HG03103 (cell line): ENCODE data around the gene BAD.
"Not testable (repeated sequence)": the region's sequence is repeated elsewhere in the genome, so short reads cannot be mapped to it uniquely, and the experiment has no call there.

ENCODE experiments used
- ATAC-seq: cut with Tn5 transposase; IDR thresholded peaks from one replicate; pipeline ENCODE4 v1.9.1; 2021; ENCODE audit warnings: low read depth; ENCODE audit not compliant: unreplicated experiment

The BAD gene

DNA sequence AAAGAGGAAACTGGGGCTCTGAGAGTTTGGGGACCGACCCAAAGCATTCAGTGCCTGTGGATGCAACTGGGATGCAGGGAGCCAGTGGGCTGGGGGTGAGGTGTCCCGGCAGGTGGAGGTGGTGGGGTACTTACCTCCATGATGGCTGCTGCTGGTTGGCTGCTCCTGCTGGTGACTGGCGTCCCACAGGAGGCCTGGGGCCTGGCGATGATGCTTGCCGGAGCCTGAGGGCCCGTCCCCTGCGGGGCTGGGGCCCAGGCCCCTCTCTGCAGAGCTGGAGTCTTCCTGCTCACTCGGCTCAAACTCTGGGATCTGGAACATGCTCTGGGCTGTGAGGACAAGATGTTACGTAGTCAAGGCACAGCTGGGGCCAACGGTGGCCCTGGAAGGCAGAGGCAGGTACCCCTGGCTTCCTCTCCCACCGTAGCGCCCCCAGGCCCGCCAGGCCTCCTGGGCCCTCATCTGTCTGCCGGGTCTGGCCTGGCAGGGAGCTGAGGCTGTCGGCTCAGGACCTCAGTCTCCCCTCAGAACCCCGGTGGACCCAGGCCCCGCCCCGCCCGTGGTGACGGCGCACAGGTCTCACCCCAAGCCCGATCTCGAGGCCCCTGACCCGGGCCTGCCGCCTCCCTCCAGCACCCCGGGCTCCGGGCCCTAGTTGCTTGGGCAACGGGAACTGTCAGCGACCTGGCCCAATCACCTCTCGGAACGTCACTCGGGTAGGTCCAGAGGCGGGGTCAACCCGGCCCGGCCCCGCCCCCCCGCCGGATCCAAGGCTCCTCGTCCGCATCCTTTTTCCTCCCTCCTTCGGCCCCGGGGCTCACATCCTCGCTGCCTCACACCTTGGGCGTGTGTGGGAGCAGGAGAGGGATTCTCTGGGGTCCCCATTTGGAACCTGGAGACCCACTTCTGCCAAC is at the start of gene BAD:
Gene BAD (minus strand): TSS at position 618 of the 914 bp plus-strand sequence. CDS start 297 bp downstream, at position 321.
- peak; percentile 47 for ATAC-seq

DNA sequence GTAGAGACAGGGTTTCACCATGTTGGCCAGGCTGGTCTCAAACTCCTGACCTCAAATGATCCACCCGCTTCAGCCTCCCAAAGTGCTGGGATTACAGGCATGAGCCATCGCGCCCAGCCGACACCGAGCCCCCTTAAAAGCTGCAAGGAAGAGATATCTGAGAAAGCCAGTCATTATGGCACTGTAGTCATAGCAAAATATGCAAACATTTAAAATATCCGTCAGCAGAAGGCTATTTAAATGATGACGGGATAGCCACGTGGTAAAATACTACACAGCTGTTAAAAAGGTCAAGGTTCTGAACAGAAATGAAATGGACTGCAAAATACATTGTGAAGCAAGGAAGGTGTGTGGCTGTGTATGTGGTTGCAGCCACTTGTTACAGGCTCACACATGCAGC is 49.1 kb upstream of the BAD start:
- ATAC-seq = no peak

DNA sequence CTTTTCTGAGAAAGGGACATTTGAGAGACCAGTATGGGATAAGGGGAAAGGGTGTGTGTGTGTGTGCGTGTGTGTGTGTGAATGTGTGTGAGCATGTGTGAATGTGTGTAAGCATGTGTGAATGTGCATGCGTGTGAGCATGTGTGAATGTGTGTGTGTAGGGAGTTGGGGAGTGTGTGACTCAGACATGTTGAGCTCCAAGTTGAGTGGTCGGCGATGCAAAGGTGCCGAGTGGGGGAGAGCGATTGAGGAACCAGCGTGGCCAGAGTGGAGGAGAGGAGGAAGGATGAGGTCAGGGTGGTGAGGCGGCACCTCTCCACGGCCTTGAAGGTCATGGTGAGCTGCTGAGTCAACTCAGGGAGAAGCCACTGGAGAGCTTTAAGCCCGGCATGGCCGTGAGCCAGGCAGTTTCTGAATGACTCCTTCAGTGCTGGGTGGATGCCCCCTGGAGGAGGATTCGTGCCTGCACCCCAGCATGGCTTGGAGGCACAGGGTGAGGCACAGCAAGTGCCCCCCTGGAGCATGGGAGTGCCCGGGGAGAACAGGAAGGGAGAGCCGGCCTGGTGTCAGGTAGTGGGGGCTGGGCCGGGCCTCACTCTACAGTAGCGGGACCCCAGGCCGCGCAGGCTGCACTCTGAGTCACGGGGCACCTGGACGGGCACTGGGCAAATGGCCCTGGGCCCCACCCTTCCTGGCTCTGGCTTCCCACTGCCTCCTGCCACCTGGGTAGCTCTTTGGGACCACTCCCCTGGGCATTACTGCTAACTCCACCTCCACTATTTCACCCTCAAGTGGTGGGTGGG is 47.3 kb upstream of the BAD start:
- ATAC-seq = peak; percentile 37

DNA sequence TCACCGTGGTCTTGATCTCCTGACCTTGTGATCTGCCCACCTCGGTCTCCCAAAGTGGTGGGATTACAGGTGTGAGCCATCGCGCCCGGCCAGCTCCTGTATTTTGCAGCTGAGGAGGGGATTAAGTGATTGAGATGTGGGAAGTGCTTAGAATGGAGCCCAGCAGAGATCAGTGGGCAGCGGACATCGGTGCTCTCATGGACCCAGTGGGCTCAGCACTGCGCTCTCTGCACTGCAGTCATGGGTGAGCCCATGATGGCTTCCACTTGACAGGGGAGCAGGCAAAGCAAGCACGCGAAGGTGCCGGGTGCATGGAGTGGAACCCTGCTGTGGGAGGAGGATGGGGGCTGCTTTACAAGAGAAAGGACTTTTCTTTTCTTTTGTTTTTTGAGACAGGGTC is 46.4 kb upstream of the BAD start:
- ATAC-seq = no peak

DNA sequence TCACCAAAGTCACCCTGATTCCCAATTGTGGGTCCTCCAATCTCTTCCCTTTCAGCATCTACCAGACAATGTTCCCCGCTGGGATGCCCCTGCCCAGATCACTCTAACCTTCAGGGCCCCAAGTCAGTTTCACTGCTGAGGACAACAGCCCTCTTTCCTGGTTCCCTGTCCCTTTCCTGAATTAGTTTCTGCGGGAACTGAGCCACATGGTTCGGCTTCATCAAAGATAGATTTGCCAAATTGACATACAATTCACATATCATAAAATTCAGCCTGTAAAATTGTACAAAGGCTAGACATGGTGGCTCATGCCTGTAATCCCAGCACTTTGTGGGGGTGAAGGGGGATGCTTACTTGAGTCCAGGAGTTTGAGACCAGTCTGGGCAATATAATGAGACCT is 43.5 kb upstream of the BAD start:
- no peak for ATAC-seq

DNA sequence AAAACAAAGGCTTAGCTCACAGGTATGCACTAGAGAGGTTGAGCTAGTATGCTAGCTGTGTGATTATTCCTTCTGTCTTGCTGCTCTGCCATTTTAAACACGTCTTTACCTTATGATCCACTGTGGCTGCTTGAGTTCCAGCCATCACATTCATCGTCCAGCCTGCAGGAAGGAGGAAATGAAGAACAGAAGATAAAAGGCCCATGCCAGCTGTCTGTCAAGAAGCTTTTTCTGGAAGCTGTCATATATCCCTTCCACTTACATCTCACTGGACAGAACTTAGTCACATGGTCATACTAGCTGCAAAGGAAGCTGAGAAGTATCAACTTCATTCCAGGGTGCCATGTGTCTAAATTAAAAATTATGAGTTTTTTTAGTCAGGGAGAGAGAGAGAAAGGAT is 42.9 kb upstream of the BAD start:
- no peak for ATAC-seq

DNA sequence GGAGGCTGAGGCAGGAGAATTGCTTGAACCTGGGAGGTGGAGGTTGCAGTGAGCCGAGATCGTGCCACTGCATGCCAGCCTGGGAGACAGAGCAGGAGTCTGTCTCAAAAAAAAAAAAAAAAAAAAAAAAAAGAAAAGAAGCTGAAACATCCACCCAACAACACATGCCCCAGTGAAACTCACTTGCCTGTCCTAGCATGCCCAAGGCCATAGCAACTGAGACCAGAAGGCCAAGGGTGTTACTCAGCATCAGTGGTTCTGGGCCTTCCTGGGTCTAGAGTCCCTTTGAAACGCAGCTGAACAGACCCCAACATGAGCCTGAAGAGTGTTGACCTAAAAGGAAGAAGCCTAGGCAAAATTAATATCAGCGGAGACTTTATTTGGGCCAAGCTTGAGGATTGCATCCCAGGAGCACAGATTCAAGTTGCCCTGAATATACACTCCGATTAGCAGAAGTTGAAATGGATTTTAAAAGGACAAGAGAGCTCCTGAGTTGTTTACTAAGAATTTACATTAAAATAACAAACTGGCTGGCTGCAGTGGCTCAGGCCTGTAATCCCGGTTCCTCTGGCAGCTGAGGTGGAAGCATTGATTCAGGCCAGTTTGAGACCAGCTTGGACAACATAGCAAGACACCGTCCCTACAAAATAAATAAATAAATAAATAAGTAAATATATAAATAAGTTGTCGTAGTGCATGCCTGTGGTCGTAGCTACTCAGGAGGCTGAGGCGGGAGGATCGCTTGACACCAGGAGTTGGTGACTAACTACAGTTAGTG is 40.4 kb upstream of the BAD start:
- no peak for ATAC-seq

DNA sequence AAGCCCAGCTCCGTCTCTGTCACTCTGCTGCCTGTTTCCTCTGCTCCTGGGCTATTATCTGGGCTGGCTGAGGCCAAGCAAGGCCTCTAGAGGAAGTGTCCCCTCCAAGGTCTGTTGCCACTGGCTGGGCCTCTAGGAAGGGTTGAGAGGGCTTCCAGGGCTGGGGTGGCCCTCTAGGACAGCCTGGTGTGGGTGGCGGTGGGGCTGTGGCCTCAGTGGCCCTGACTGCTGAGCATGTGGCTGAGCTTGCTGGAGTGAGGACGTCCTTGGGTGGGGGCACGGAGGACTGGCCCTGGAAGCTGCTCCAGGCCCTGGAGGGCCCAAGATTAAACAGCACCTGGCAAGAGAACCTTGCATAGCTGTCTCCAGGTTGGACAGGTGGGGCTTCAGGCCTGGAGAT is 39.5 kb upstream of the BAD start:
- not testable (repeated sequence) for ATAC-seq

DNA sequence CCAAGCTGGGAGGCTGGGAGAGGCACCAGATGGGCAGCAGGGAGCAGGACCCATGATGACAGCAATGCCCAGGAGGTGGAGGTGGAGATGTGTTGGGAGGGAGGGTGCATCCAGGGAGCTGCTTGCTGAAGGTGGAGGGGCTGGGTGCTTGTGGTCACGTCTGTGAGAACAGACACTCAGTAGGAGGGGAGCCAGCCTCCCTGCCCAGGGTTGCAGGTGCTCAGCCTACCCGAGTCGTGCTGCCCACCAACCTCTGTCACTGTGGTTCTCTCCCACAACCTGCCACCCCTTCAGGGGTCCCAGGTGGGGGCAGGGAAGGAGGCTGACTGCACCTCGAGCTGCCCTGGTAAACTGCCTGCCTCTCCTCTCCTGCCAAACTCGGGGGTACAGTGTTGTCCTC is 38.9 kb upstream of the BAD start:
- ATAC-seq = no peak

DNA sequence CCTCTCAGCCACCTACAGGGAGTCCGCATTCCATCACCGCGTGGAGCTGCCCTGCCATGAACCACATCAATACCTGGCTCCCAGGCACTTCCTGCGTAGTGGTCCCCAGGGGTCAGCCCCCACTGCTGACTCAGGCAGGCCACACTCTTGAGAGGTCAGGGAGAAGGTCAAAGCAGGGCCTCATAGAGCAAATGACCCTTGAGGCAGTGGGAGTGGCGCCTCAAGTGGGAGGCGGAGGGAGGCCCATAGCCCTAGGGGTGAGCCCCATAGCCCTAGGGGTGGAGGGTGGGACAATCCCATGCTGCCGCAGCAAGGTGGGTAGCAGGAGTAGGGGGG is 38.4 kb upstream of the BAD start:
- ATAC-seq = no peak

DNA sequence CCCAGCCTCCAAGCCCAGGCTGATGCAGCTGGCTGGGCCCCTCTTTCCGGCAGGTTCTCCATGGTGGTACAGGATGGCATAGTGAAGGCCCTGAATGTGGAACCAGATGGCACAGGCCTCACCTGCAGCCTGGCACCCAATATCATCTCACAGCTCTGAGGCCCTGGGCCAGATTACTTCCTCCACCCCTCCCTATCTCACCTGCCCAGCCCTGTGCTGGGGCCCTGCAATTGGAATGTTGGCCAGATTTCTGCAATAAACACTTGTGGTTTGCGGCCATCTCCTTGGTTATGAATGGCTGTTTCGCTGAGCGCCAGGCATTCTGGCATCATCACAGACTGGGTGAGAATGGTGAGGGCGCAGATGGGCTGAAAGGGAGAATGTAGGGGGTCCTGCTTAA is 37.1 kb upstream of the BAD start:
- no peak for ATAC-seq

DNA sequence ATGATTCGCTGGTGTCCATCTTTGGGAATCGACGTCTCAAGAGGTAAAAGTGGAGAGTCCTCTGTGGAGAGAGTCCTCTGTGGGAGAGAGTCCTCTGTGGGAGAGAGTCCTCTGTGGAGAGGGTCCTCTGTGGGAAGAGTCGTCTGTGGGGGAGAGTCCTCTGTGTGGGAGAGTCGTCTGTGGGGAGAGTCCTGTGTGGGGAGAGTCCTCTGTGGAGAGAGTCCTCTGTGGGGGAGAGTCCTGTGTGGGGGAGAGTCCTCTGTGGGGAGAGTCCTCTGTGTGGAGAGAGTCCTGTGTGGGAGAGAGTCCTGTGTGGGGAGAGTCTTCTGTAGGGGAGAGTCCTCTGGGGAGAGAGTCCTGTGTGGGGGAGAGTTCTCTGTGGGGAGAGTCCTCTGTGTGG is 36.6 kb upstream of the BAD start:
- no peak for ATAC-seq

DNA sequence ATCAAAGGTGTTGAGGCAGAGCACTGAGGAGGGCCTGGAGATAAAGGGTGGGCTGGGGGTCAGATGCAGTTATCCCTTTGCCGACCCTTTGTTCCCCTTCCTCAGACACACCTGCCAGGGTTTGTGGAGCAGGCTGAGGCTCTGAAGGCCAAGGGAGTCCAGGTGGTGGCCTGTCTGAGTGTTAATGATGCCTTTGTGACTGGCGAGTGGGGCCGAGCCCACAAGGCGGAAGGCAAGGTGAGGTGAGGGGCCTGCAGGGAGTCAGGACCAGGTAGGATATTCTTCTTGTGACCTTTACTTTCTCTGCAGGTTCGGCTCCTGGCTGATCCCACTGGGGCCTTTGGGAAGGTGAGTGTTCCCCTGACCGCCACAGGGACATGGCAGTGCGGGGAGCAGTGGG is 36.1 kb upstream of the BAD start:
- ATAC-seq = no peak

DNA sequence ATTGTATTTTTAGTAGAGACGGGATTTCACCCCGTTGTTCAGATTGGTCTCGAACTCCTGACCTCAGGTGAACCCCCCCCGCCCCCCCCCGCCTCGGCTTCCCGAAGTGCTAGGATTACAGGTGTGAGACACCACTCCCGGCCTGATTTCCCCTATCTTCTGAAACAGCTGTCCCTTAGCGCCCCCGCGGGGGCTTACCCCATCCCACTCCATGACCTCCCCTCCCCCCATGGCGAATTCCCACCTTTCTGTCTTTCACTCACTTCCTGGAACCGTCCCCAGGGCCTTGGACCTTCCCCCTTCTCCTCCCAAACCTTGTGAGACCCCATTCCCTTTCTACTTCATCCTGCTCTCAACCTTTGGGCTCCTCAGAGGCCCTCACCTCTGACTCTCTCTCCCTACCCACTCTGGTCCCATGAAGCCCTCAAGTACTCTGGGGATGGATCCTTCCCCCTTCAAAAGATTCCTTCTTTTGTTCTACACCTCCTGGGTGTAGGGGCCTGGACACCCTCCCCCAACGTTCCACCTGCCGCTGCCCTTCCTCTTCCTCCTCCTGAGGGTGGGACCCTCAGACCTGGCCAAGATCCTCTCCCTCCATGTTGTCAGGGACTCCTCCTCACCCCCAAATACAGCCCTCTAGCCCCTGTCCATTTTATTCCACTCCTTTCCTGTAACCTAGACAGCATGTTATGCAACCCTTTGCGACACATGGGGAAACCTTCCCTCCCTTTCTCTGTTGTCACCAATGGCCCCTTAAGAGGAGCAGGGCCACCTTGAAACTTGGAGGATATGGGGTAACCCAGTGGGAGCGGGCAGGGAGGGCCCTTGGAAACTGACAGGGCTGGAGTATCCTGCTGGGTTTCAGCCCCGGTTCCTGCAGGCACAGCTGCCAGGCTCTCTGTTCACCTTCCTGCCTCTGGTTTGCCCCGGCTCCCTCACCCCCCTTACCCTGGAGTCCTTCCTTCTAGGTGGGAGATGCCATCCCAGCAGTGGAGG is 34.6 kb upstream of the BAD start:
- ATAC-seq = no peak

DNA sequence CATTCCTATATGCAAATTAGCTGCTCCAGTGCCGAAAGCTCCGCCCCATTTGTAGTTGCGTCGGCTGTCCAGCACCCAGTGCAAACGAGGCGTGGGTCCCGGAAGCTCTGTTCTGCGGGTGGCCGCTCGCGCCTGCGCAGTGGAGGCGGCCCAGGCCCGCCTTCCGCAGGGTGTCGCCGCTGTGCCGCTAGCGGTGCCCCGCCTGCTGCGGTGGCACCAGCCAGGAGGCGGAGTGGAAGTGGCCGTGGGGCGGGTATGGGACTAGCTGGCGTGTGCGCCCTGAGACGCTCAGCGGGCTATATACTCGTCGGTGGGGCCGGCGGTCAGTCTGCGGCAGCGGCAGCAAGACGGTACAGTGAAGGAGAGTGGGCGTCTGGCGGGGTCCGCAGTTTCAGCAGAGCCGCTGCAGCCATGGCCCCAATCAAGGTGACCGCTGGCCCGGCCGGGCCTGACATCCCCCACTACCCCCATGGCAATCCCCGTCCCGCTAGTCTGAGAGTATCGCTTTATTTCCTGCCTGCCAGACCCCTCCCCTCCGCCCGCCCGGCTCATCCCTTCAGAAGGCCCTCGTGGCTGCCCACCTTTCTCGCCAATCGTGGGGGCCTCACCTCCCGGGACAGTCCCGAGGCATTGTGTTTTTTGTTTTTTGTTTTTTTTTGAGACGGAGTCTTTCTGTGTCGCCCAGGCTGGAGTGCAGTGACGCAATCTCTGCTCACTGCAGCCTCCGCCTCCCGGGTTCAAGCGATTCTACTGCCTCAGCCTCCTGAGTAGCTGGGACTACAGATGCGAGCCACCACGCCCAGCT is 33.7 kb upstream of the BAD start, which contains the start of gene PRDX5:
Gene PRDX5 (plus strand): TSS at position 161 of the 805 bp plus-strand sequence. CDS start 95 bp downstream, at position 256.
- ATAC-seq = no peak

DNA sequence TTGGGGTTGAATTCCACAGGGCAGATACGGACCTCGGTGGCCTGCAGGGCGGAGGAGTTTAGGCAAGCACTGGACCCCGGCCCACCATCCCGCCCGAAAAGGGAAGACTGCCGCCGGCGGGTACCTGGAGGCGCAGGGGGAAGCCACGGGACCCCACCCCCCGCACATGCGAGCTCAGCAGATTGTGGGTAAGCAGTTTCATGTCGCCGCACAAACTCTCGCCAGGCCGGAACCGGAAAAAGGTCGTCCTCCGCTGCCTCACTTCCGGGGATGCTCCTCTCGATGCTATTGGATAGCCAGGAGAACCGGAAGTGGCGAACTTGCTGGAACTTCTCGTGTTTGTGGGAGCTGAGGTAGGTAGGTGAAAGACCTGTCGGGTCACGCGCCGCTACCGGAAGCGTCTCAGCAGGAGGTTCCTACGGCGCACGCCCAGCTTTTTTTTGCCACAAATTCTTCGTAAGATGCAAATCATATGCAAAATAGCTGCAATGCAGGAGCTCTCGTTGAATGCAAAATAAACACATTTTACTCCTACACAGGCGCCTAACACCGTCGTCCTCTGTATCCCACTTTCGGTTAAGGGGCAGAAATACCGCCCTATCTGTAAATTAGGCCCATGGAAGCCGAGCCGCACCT is 33.0 kb upstream of the BAD start, which contains the start of gene TRMT112:
Gene TRMT112 (minus strand): TSS at position 235 of the 636 bp plus-strand sequence. CDS start 33 bp downstream, at position 202.
- ATAC-seq = no peak

DNA sequence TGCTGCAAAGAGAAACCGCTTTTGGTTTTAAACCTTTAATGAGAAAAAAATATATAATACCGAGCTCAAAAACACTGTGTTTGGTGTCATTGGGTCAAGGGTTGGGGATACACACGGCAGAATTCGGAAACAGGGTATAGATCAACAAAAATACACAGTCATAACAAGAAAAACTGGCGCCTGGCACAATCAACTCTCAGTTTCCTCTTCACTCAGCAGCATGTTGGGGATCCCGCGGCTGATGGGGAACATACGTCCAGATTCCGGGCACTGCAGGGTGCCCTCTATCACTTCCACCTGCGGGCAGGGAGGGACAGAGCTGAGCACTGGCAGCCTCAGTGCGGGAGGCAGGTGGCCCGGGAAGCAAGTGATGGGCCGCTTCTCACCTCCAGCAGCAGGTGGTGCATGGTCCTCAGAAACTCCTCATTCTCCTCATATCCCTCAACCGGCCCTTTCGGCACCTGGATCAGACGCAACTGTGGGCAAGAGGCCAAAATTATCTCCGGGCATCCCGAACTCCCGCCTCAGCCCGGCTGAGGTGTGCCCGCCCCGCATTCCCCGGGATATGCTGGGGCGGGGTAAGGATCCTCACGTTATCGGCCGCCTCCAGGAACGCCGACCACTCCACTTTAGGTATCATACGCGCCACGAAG is 32.3 kb upstream of the BAD start:
- ATAC-seq = no peak
